ENCODE results near the gene TSHZ2. TPM values are rescaled to one million over a fixed set of nuclear protein-coding genes. Genes with fewer than 3 reads are reported as not detected.
"Not testable (repeated sequence)": the region's sequence is repeated elsewhere in the genome, so short reads cannot be mapped to it uniquely, and the experiment has no call there.

Gene TSHZ2
- total RNA-seq, 6 experiments from 2014 or later = 14.2 to 28.1 (median 21.0) TPM

DNA sequence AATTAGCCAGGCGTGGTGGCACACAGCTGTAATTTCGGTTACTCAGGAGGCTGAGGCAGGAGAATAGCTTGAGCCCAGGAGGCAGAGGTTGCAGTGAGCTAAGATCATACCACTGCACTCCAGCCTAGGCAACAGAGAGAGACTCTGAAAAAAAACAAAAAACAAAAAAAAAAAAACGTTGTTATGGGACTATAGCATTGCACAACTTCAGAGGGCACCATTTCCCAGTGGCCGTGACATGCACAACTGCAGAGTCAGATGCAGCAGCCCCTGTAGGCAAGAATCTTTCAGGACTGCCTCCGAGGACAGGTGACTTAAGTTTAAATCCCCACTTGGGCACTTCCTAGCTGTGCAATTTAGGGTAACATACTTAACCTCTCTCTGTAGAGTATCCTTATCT, 557.5 kb downstream of the TSHZ2 start:
- Histone ChIP-seq H3K36me3 (no peaks in the 10 kb centered on the region), H3K4me3 (no peak overlapping the region), H3K27ac (no peak overlapping the region), H3K4me1 (no peaks in the 10 kb centered on the region), H3K27me3 (no peaks in the 10 kb centered on the region), H3K9me3 (no peaks in the 10 kb centered on the region)
- no peak for ATAC-seq
- TF ChIP-seq, protein P1, sequence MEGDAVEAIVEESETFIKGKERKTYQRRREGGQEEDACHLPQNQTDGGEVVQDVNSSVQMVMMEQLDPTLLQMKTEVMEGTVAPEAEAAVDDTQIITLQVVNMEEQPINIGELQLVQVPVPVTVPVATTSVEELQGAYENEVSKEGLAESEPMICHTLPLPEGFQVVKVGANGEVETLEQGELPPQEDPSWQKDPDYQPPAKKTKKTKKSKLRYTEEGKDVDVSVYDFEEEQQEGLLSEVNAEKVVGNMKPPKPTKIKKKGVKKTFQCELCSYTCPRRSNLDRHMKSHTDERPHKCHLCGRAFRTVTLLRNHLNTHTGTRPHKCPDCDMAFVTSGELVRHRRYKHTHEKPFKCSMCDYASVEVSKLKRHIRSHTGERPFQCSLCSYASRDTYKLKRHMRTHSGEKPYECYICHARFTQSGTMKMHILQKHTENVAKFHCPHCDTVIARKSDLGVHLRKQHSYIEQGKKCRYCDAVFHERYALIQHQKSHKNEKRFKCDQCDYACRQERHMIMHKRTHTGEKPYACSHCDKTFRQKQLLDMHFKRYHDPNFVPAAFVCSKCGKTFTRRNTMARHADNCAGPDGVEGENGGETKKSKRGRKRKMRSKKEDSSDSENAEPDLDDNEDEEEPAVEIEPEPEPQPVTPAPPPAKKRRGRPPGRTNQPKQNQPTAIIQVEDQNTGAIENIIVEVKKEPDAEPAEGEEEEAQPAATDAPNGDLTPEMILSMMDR (IDR thresholded peaks at IDR 0.05) = no peak
- no peak for TF ChIP-seq POLR2A (IDR thresholded peaks at IDR 0.05)
- DNase-seq = no peak
- intact Hi-C loops (cut with DNase I) = no loop called here
- 59% methylated on average over 3 of the region's 5 CpGs for WGBS (ENCODE audit: insufficient coverage, low coverage, low lambda C conversion rate, missing lambda C conversion rate)

DNA sequence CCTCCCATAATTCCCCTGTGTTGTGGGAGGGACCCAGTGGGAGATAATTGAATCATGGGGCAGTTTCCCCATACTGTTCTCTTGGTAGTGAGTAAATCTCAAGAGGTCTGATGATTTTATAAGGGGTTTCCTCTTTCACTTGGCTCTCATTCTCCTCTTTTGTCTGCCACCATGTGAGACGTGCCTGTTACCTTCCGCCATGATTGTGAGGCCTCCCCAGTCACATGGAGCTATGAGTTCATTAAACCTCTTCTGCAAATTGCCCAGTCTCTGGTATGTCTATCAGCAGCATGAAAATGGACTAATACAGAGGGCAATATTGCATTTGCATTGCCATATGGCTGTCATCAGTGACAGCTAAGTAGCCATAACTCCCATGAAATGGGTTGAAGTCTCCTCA, 558.3 kb downstream of the TSHZ2 start:
- no peak overlapping the region for H3K4me3 ChIP-seq
- TF ChIP-seq POLR2A (IDR thresholded peaks at IDR 0.05) = no peak
- TF ChIP-seq, protein P1 (IDR thresholded peaks at IDR 0.05) = no peak
- no peaks in the 10 kb centered on the region for H3K9me3 ChIP-seq
- ATAC-seq (no peak), DNase-seq (no peak)
- WGBS (ENCODE audit: insufficient coverage, low coverage, low lambda C conversion rate, missing lambda C conversion rate) = 57% methylated on average over 1 of the region's 2 CpGs
- no peak overlapping the region for H3K27ac ChIP-seq
- no peaks in the 10 kb centered on the region for H3K27me3 ChIP-seq
- H3K36me3 ChIP-seq = no peaks in the 10 kb centered on the region
- intact Hi-C loops (cut with DNase I) = no loop called here
- H3K4me1 ChIP-seq = no peaks in the 10 kb centered on the region

DNA sequence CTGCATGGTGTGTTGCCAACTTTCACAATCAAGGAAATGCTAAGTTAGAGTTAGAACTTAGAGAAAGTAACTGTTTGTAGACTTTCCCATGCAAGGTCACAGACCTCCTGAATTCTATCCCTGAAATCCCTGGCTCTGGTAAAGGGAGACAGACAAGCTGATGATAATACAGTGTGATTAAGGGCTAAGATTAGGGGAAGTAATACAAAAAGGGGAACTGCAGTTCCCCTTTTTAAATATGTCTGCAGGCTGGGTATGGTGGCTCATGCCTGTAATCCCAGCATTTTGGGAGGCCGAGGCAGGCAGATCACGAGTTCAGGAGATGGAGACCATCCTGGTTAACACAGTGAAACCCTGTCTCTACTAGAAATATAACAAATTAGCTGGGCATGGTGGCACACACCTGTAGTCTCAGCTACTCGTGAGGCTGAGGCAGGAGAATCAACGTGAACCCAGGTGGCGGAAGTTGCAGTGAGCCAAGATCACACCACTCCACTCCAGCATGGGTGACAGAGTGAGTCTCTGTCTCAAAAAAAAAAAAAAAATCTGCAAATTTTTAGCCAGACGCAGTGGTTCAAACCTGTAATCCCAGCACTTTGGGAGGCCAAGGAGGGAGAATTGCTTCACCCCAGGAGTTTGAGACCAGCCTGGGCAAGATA, 560.6 kb downstream of the TSHZ2 start:
- H3K27me3 ChIP-seq; H3K4me3 ChIP-seq; H3K27ac ChIP-seq; H3K9me3 ChIP-seq; intact Hi-C loops (cut with DNase I); DNase-seq; H3K36me3 ChIP-seq; H3K4me1 ChIP-seq: not testable (repeated sequence)
- WGBS (ENCODE audit: insufficient coverage, low coverage, low lambda C conversion rate, missing lambda C conversion rate) = 67% methylated on average over 6 of the region's 6 CpGs
- peak in 1 of 4 donors; percentile 26 for ATAC-seq

DNA sequence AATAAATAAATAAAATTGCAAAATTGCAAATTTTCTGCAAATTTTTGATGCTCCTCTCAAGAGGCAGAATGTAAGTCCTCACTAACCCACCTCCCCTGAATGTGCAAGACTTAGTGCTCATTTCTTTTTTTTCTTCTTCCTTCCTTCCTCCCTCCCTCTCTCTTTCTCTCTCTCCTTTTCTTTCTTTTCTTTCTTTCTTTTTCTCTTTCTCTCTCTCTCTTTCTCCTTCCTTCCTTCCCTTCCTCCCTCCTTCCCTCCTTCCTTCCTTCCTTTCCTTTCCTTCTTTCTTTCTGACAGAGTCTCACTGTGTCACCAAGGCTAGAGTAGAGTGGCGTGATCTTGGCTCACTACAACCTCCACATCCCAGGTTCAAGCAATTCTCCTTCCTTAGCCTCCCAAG, 561.3 kb downstream of the TSHZ2 start:
- Histone ChIP-seq H3K4me1 (no peaks in the 10 kb centered on the region), H3K36me3 (no peaks in the 10 kb centered on the region), H3K9me3 (no peaks in the 10 kb centered on the region), H3K27ac (no peak overlapping the region), H3K4me3 (no peak overlapping the region), H3K27me3 (no peaks in the 10 kb centered on the region)
- WGBS (ENCODE audit: insufficient coverage, low coverage, low lambda C conversion rate, missing lambda C conversion rate) = 73% methylated on average over 1 of the region's 1 CpG
- intact Hi-C loops (cut with DNase I) = no loop called here
- DNase-seq = no peak
- no peak for TF ChIP-seq POLR2A (IDR thresholded peaks at IDR 0.05)
- TF ChIP-seq, protein P1 (IDR thresholded peaks at IDR 0.05) = no peak
- no peak for ATAC-seq

DNA sequence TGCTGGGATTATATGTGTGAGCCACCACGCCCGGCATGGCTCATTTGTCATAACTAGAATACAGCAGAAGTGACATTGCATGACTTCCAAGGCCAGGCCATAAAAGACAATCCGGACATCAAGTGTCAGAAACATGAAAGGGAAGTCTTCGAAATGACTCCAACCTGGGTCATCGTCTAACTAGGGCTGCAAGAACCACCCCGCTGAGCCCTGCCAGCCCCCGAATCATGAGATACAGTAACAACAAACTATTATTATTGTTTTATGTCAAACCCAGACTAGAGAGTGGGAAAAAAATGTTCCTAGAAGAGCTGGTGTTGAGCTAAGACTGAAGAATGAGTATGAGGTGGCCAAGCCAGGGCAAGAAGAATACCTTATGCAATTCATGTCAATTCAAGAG, 561.9 kb downstream of the TSHZ2 start:
- WGBS (ENCODE audit: insufficient coverage, low coverage, low lambda C conversion rate, missing lambda C conversion rate) = 88% methylated on average over 3 of the region's 7 CpGs
- no peak overlapping the region for H3K4me3 ChIP-seq
- H3K4me1 ChIP-seq = no peaks in the 10 kb centered on the region
- H3K9me3 ChIP-seq = no peaks in the 10 kb centered on the region
- TF ChIP-seq POLR2A (IDR thresholded peaks at IDR 0.05) = no peak
- TF ChIP-seq, protein P1 (IDR thresholded peaks at IDR 0.05) = no peak
- H3K36me3 ChIP-seq = no peaks in the 10 kb centered on the region
- intact Hi-C loops (cut with DNase I) = no loop called here
- ATAC-seq (no peak), DNase-seq (no peak)
- no peaks in the 10 kb centered on the region for H3K27me3 ChIP-seq
- H3K27ac ChIP-seq = no peak overlapping the region
